Testis (tissue), 2 donors: ENCODE measurements around the gene MYO1F.

ENCODE experiments used
- CTCF ChIP-seq, 3 experiments: fragments of 450-650 bp in 2 of 3; fragments of 200-600 bp in 1 of 3; sonication (generic) in 1 of 3; IDR thresholded peaks; one replicate each; pipeline ENCODE4 v1.5.1; 2016 to 2019; ENCODE audit warnings: antibody characterized with exemption in 3 of 3, mild to moderate bottlenecking in 2 of 3, moderate library complexity in 1 of 3
- POLR2A ChIP-seq: fragments of 450-650 bp; IDR thresholded peaks from one replicate; pipeline ENCODE4 v1.6.1; 2017; ENCODE audit warnings: antibody characterized with exemption, mild to moderate bottlenecking, moderate library complexity

GRCh38 chr19:8510589-8511115 lies 66.6 kb downstream of the MYO1F start:
- no peak for TF ChIP-seq CTCF (IDR thresholded peaks at IDR 0.05)
- no peak for TF ChIP-seq POLR2A
